Stimulated activated naive CD4-positive, alpha-beta T cell (primary cell): ENCODE measurements around the gene ZNF407.
"Not testable (repeated sequence)": the region's sequence is repeated elsewhere in the genome, so short reads cannot be mapped to it uniquely, and the experiment has no call there.

Experiments
- DNase-seq, 6 experiments: peaks; one replicate each; lab custom pipeline; 2025; lab: John Stamatoyannopoulos, UW

Gene ZNF407

GRCh38 chr18:75071866-75072671, 474.4 kb downstream of the ZNF407 start:
- no peak for DNase-seq

DNA sequence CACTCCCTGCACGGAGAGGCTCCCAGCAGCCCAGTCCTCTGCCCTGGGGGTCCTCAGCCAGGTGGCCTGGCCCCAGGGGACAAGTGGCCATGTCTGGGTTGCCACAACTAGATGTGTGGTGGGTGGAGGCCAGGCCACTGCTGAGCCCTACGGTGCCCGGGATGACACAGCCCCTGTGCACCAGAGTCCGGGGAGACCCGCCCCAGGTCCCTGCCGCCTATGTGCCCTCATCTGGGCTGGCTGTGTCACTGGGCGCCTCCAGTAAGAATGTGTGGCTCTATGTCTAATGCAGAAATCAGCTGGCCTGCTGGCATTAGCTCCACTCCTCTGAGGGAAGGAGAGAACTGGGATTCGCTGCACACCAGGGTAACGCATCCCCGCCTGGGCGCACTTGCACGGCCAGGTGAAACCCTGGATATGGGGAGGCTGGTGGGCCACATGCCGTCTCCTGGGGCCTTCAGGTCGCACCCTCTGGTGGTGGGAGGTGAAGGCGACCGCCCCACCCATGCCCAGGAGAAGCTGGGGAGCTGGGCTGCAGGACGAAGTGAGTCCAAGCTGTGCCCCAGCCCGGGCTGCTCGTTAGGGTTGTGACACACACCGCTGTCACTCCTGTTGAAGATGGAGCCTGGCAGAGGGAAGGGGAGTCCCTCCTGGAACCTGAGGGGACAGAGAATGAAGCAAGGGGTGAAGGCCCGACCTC, 475.2 kb downstream of the ZNF407 start:
- DNase-seq, result no peak

GRCh38 chr18:75073654-75074053, 476.0 kb downstream of the ZNF407 start:
- DNase-seq, result no peak

DNA sequence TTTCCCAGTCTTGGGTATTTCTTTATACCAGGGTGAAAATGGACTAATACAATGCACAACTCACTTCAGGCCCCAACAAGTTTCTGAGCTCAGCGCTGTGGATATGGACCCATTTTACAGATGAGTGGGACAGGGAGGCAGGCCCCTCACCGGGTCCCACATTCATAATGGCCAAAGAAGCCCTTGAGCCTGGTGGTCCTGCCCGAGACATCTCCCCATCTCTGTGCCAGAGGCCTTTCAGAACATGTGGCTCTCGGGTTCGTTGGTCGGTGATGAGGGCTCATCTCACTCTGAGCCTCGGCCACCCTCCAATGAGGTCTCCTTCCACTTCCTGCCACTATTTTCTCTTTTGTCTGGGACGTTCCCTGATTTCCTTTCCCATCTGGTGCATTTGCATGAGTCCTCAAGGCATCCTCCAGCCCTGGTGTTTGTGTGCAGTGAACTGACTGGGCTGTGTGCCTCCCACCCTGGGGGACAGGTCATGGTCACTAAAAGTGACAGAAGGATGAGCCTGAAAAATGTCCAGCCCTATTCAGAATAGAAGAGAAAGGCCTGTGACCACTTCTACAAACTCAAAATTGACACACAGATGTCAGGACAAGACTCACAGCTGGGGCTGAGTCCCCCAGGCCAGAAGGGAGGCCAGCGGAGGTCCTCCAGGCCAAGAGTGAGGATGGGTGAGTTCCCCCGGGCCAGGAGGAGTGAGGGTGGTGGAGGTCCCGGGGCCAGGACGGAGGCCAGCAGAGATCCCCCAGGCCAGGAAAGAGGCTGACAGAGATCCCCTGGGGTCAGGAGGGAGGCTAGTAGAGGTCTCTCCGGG, 476.7 kb downstream of the ZNF407 start:
- DNase-seq, result no peak

GRCh38 chr18:75075016-75075305, 477.3 kb downstream of the ZNF407 start:
- no peak for DNase-seq

DNA sequence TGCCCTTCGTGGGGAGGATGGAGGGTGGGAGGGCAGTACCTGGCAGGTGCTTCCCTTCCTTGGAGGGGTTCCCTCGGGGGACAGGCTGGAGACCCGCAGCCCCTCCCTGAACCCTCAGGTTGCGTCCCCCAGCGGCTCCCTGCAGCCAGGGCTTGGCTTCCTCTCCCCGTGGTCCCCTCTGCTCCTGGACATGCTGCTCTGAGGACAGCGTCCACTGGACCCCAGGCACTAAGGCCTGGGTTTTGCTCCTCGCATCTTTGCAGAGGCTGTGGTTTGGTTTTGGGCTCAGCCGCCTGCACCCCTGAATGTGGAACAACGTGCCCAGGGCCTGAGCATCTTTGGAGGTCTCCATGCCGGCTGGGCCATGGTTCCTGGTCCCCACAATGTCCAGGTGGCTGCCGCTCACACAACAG, 477.8 kb downstream of the ZNF407 start:
- DNase-seq, result no peak

DNA sequence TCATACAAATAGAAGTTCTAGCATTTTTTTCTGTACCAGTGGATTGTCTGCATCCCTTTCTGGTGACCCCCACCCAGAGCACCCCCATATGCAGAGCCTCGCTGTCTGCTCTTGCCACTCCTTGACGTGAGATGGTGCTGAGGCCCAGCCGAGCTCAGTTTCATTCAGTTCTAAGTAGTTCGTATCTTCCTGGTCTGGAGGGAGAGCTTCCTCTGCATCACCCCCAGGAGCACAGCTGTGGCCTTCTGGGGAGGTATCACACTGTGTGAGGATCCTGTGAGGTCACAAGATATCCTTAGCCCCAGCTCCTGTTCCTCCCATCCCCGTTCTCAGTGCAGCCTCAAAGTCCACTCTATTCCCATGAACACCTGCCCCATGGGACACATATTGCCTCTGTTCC, 478.6 kb downstream of the ZNF407 start:
- DNase-seq, result no peak

- DNase-seq, result no peak
These were observed 483.8 kb downstream of the ZNF407 start for GRCh38 chr18:75081486-75081885.

- no peak for DNase-seq
These were observed 485.5 kb downstream of the ZNF407 start for GRCh38 chr18:75083131-75083530.

- no peak for DNase-seq
These were observed 486.1 kb downstream of the ZNF407 start for GRCh38 chr18:75083761-75084160.

DNA sequence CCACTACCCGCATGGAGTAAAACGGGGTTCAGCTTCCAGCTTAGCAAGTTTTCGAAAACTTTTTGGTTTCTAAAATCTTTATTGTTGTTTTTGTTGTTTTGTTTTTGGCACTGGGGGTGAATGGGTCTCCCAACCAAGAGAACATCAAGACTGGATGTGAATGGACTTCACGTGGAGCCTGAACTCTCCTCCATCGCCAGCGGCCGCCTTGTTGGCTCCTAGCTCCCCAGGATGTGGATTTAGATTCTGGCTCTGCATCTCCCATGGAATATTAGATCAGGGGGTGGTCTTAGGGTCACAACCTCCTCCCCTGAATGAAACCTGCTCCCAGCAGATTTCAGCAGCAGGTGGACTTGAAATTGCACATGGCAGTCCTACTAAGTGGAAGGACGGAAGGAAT, 488.0 kb downstream of the ZNF407 start:
- DNase-seq, result not testable (repeated sequence)

DNA sequence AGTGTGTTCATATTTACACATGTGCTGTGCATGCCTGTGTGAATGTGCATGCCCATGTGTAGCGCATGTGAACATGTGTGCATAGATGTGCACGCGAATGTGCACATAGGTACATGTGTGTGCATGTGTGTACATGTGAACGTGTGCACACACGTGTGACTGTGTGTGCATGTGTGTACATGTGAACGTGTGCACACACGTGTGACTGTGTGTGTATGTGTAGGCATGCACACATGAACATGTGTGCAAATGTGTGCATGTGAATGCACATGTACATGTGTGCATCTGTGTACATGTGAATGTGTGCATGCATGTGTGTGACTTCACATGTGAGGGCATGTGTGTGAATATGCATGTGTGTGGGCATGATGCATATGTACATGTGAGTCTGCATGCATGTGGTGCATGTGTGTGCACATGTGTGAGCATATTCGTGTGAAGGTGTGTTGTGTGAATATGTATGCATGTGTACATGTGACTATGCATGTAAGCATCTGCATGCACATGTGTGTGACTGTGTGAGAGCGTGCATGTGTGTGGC, 488.9 kb downstream of the ZNF407 start:
- no peak for DNase-seq

GRCh38 chr18:75087119-75088020, 489.7 kb downstream of the ZNF407 start:
- DNase-seq, result no peak

- no peak for DNase-seq
These were observed 490.4 kb downstream of the ZNF407 start for GRCh38 chr18:75088021-75088506.

GRCh38 chr18:75088622-75089211, 491.0 kb downstream of the ZNF407 start:
- no peak for DNase-seq

DNA sequence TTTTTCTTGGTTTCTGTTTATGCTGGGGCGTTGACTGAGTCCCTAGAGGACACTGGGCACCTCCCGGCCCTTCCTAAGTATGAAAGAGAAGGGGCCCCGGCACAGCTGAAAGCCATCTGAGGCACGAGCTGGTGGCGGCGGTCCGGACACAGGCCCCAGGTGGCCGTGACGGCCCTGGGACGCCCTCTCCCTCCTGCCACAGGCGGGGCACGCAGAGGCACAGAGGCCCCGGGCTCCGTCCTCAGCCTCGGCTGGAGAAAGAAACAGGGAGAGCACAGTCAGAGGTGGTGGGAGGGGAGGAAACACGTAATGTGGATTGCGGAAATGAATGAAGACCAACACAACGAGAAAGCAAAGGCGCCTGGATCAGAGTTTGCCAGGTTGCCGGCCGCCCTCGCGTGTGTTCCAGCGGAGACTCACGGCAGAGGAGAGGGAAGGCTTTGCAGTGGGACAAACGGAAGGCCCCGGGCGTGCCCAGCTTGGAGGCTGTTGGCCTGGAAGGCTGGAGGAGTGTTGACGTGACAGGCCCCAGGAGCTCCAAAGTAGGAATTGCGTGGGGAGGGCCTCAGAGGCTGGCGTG, 492.2 kb downstream of the ZNF407 start:
- no peak for DNase-seq

DNA sequence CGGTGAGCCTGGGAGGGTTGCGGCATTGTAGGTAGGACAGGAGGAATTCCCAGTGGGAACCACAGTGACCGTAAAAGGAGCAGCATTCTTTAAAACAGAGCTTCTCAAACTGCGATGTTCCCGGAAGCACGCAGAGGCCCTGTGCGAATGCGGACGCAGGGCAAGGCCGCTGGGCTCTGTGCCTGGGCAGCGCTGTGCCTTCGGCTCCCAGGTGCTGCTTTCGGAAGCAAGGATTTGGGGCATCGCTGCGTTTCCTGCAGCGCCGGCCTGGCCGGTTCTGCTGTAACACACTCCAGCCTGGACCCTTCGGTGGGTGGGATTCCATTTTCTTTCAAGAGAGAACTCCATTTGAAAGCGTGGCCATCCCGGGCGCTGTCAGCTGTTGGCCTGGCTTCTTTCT, 492.7 kb downstream of the ZNF407 start:
- DNase-seq, result no peak

DNA sequence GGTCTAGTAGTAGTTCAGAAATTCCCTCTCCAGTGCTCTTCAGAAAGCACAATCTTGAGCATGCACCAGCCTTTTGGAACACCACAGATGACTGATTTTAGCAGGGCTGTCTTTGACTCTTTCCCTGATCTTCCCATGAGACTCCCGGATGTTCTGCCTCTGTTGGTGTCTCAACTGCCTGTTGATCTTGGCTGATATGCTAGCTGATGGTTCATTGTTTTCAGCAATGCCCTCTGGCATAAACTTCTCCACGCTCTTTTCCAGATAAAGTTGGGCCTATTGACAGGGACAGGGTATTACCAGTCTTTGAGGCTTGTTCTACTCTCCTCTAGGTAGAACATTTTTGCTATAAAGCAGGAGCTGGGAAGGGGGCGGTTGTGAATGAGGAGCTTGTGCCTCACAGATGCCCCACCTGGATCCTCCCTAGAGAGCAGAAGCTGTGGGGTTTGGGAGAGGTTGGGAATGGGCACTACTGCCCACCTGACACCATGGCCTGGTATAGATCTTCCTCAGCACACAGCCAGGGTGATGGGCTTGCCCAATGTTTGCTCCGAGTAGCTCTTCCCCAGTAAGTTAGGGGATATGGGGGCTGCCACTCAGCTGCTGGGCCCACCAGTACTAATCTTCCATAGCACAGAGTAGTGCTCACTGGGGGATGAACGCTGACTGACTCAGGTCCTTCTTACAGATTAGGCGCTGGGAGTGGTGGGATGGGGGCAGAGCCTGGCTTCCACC, 500.0 kb downstream of the ZNF407 start:
- no peak for DNase-seq

GRCh38 chr18:75100832-75101630, 503.4 kb downstream of the ZNF407 start:
- no peak for DNase-seq
